ENCODE data around the gene ARHGEF28. TPM values are rescaled to one million over a fixed set of nuclear protein-coding genes. Genes with fewer than 3 reads are reported as not detected.

ARHGEF28 gene
- total and polyA plus RNA-seq, 2 of the 13 experiments (the other 11 are each of a cell fraction or from before 2014, with no cell fraction given): 17.4 to 34.1 TPM

- Histone ChIP-seq H3K4me1 (ENCODE audit: insufficient read depth, low read length) (peaks cover 18% of the 10 kb centered on the region), H3K27me3 (ENCODE audit: control insufficient read depth in 1 of 2, insufficient read depth in 2 of 2, low read length in 2 of 2) (no peaks in the 10 kb centered on the region), H2AFZ (ENCODE audit: low read length) (no peak overlapping the region), H3K4me2 (ENCODE audit: low read depth, low read length) (no peak overlapping the region), H3K4me3 (replicated peaks in 1 of 3; ENCODE audit: insufficient read depth in 1 of 3, low read depth in 2 of 3, low read length in 3 of 3) (no peak overlapping the region), H3K79me2 (ENCODE audit: insufficient read depth, low read length) (peaks cover 5% of the 10 kb centered on the region), H3K9me3 (ENCODE audit: low read length) (no peaks in the 10 kb centered on the region), H4K20me1 (ENCODE audit: insufficient read depth, low read length) (no peaks in the 10 kb centered on the region), H3K27ac (ENCODE audit: extremely low read length, insufficient read depth, low read length) (no peak overlapping the region), H3K9ac (ENCODE audit: insufficient read depth, low read depth, low read length) (no peak overlapping the region), H3K36me3 (replicated peaks in 1 of 2; ENCODE audit: control insufficient read depth in 1 of 2, insufficient read depth in 2 of 2, low read length in 2 of 2) (peaks cover 0 to 4% of the 10 kb centered on the region in 2 experiments; a peak in 3 of 5 replicates)
- no peak for ATAC-seq
- no TSS peak for BruUV-seq (replicated peaks)
- intact Hi-C loops (cut with micrococcal nuclease; ENCODE audit: unreplicated experiment) (no loop called here), in situ Hi-C loops (cut with HindIII; ENCODE audit: extremely low pct_ligation_motif_present, low pct_unique_long_range_greater_than_20kb) (no loop called here)
- FAIRE-seq: no peak
- 83% methylated on average over 1 of the region's 1 CpG for WGBS (ENCODE audit: low lambda C conversion rate)
- TF ChIP-seq SMAD3 (CRISPR knock-in tag; IDR thresholded peaks at IDR 0.05) (no peak), TBP (CRISPR knock-in tag; IDR thresholded peaks at IDR 0.05) (no peak), MZF1 (CRISPR knock-in tag; IDR thresholded peaks at IDR 0.05; ENCODE audit: borderline replicate concordance) (no peak)
- CTCF ChIA-PET (ENCODE audit: low intra/inter-chr PET ratio, low total read pairs): no interaction called here
- POLR2A ChIA-PET: no interaction called here
- DNase-seq (ENCODE audit: low spot score): no peak
These were observed 76.5 kb downstream of the ARHGEF28 start for GRCh38 chr5:73702534-73702933.

- peaks cover 0 to 4% of the 10 kb centered on the region in 2 experiments; a peak in 3 of 5 replicates for H3K36me3 ChIP-seq (replicated peaks in 1 of 2; ENCODE audit: control insufficient read depth in 1 of 2, insufficient read depth in 2 of 2, low read length in 2 of 2)
- no peaks in the 10 kb centered on the region for H3K27me3 ChIP-seq (ENCODE audit: control insufficient read depth in 1 of 2, insufficient read depth in 2 of 2, low read length in 2 of 2)
- no TSS peak for BruUV-seq (replicated peaks)
- intact Hi-C loops (cut with micrococcal nuclease; ENCODE audit: unreplicated experiment) (no loop called here), in situ Hi-C loops (cut with HindIII; ENCODE audit: extremely low pct_ligation_motif_present, low pct_unique_long_range_greater_than_20kb) (no loop called here)
- H3K9me3 ChIP-seq (ENCODE audit: low read length): no peaks in the 10 kb centered on the region
- no peak overlapping the region for H3K9ac ChIP-seq (ENCODE audit: insufficient read depth, low read depth, low read length)
- CTCF ChIA-PET (ENCODE audit: low intra/inter-chr PET ratio, low total read pairs): no interaction called here
- DNase-seq (ENCODE audit: low spot score) (no peak), FAIRE-seq (no peak), ATAC-seq (no peak)
- no peaks in the 10 kb centered on the region for H4K20me1 ChIP-seq (ENCODE audit: insufficient read depth, low read length)
- no peak overlapping the region for H3K27ac ChIP-seq (ENCODE audit: extremely low read length, insufficient read depth, low read length)
- POLR2A ChIA-PET: no interaction called here
- H3K4me1 ChIP-seq (ENCODE audit: insufficient read depth, low read length): peaks cover 18% of the 10 kb centered on the region
- H3K79me2 ChIP-seq (ENCODE audit: insufficient read depth, low read length): peaks cover 5% of the 10 kb centered on the region
- no peak overlapping the region for H3K4me3 ChIP-seq (replicated peaks in 1 of 3; ENCODE audit: insufficient read depth in 1 of 3, low read depth in 2 of 3, low read length in 3 of 3)
- H3K4me2 ChIP-seq (ENCODE audit: low read depth, low read length): no peak overlapping the region
- no peak overlapping the region for H2AFZ ChIP-seq (ENCODE audit: low read length)
- TF ChIP-seq ZNF280D (CRISPR knock-in tag; IDR thresholded peaks at IDR 0.05) (no peak), ZNF501 (CRISPR knock-in tag; IDR thresholded peaks at IDR 0.05) (no peak), SNAPC2 (CRISPR knock-in tag; IDR thresholded peaks at IDR 0.05) (no peak), TRIM24 (CRISPR knock-in tag; IDR thresholded peaks at IDR 0.05) (no peak), MEIS2 (CRISPR knock-in tag; IDR thresholded peaks at IDR 0.05) (no peak), ZNF710 (CRISPR knock-in tag; IDR thresholded peaks at IDR 0.05; ENCODE audit: borderline replicate concordance) (no peak), PBX2 (CRISPR knock-in tag; IDR thresholded peaks at IDR 0.05) (no peak), ZNF3 (CRISPR knock-in tag; IDR thresholded peaks at IDR 0.05) (no peak), TOPORS (CRISPR knock-in tag; IDR thresholded peaks at IDR 0.05) (no peak), HNRNPUL1 (IDR thresholded peaks at IDR 0.05; ENCODE audit: low read depth, low read length) (no peak), AHR (CRISPR knock-in tag; IDR thresholded peaks at IDR 0.05) (no peak)
These were observed 77.0 kb downstream of the ARHGEF28 start for GRCh38 chr5:73702951-73703350.
